ENCODE data around the gene B4GALNT1. TPM values are rescaled to one million over a fixed set of nuclear protein-coding genes. Genes with fewer than 3 reads are reported as not detected.

B4GALNT1 gene
- total RNA-seq, 3 donors from 2014 or later = 3.2 to 4.6 (median 3.6) TPM

- H3K27me3 Mint-ChIP-seq (ENCODE audit: low read depth) = peaks cover 12% of the 10 kb centered on the region
- DNase-seq = peak; percentile 51
Measured at GRCh38 chr12:57583008-57583831, 49.8 kb downstream of the B4GALNT1 start.

GRCh38 chr12:57582440-57582839 lies 50.6 kb downstream of the B4GALNT1 start:
- Mint-ChIP-seq H3K36me3 (ENCODE audit: insufficient read depth) (no peaks in the 10 kb centered on the region), H3K27me3 (ENCODE audit: low read depth) (peaks cover 12% of the 10 kb centered on the region), H3K4me3 (no peak overlapping the region), H3K4me1 (ENCODE audit: low read depth) (peaks cover 3% of the 10 kb centered on the region), H3K9me3 (no peaks in the 10 kb centered on the region)
- ATAC-seq (no peak), DNase-seq (no peak)

More at GRCh38 chr12:57583008-57583831, 49.8 kb downstream of the B4GALNT1 start:
- Mint-ChIP-seq H3K9me3 (no peaks in the 10 kb centered on the region), H3K4me3 (no peak overlapping the region), H3K36me3 (ENCODE audit: insufficient read depth) (no peaks in the 10 kb centered on the region), H3K4me1 (ENCODE audit: low read depth) (peaks cover 3% of the 10 kb centered on the region)
- peak; percentile 100 for ATAC-seq

DNA sequence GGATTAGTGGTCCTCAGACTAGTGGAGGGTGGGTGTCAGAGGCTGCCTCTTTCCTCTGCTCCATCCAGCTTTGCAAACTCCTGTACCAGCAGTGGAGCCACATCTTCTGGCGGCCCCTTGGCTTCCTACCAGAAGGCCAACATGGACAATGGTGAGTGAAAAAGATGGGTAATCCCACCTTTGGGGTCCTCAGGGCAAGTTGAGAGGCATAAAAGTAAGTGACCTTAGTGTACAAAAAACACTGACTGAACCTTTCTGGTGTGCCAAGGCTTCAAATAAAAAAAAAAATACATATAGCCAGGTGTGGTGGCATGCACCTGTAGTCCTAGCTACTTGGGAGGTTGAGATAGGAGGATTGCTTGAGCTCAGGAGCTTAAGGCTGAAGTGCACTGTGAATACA lies 51.2 kb downstream of the B4GALNT1 start:
- Mint-ChIP-seq H3K4me3 (no peak overlapping the region), H3K27me3 (ENCODE audit: low read depth) (peaks cover 12% of the 10 kb centered on the region), H3K4me1 (ENCODE audit: low read depth) (peaks cover 3% of the 10 kb centered on the region), H3K9me3 (no peaks in the 10 kb centered on the region), H3K36me3 (ENCODE audit: insufficient read depth) (no peaks in the 10 kb centered on the region)
- ATAC-seq = no peak
- no peak for DNase-seq

DNA sequence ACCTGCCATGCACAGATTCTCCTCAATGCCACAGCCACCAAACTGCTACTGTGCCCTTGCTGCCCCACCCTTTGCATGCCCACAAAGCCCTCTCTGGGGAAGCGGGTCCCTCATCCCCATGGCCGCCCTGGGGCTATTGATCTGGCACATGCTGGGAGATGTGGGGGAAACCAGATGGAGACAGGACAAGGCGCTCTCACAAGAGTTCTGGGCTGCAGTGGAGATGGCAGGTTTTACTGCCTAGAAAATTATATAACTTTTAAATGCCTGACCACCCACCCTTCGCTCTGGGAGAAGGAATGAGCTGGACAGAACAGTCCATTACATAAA lies 52.6 kb downstream of the B4GALNT1 start:
- Mint-ChIP-seq H3K36me3 (ENCODE audit: insufficient read depth) (no peaks in the 10 kb centered on the region), H3K4me1 (ENCODE audit: low read depth) (peaks cover 3% of the 10 kb centered on the region), H3K9me3 (no peaks in the 10 kb centered on the region), H3K4me3 (no peak overlapping the region), H3K27me3 (ENCODE audit: low read depth) (peaks cover 15% of the 10 kb centered on the region)
- no peak for ATAC-seq
- DNase-seq = no peak

DNA sequence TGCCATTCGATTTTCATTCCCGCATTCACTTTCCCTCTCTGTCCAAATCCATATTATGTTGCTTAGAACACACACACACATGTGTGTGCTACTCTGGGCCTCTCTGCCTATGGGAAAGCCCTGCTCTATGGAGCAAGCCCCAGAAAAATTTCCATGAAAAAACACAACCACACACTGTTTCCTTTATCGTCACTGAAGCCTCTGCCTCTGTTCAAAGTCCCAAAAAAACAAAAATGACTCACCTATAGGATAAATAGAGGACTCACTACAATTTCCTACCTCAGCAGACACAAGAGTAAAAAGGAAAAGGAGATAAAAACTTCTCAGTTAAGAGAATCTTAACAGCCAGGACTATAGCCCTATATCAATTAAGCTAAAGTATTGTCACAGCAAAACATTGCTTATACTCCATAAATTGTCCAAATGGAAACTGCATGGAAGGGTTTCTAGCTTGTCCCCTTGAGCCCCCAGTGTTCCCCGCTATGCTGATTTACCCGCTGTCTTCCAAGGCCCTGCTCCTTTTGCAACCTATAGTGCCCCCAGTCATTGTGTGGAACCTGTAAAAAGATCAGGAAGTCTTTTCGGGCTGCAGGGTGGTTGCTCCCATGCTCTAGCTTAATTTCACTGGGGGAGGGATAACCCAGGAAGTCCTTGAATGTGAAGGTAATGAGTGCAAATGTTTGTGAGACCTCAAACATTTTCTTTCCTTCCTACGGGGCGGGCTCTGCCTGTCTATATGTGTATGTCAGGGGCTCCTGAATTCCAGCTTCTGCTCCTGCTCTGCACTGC lies 53.1 kb downstream of the B4GALNT1 start:
- no peaks in the 10 kb centered on the region for H3K9me3 Mint-ChIP-seq
- no peak overlapping the region for H3K4me3 Mint-ChIP-seq
- DNase-seq = no peak
- H3K36me3 Mint-ChIP-seq (ENCODE audit: insufficient read depth) = no peaks in the 10 kb centered on the region
- peaks cover 11% of the 10 kb centered on the region for H3K27me3 Mint-ChIP-seq (ENCODE audit: low read depth)
- no peak for ATAC-seq
- H3K4me1 Mint-ChIP-seq (ENCODE audit: low read depth) = peaks cover 3% of the 10 kb centered on the region

GRCh38 chr12:57579011-57579410 lies 54.0 kb downstream of the B4GALNT1 start:
- no peak overlapping the region for H3K4me3 Mint-ChIP-seq
- no peak for DNase-seq
- H3K4me1 Mint-ChIP-seq (ENCODE audit: low read depth) = peaks cover 3% of the 10 kb centered on the region
- H3K27me3 Mint-ChIP-seq (ENCODE audit: low read depth) = peaks cover 8% of the 10 kb centered on the region
- H3K36me3 Mint-ChIP-seq (ENCODE audit: insufficient read depth) = no peaks in the 10 kb centered on the region
- no peak for ATAC-seq
- H3K9me3 Mint-ChIP-seq = no peaks in the 10 kb centered on the region

DNA sequence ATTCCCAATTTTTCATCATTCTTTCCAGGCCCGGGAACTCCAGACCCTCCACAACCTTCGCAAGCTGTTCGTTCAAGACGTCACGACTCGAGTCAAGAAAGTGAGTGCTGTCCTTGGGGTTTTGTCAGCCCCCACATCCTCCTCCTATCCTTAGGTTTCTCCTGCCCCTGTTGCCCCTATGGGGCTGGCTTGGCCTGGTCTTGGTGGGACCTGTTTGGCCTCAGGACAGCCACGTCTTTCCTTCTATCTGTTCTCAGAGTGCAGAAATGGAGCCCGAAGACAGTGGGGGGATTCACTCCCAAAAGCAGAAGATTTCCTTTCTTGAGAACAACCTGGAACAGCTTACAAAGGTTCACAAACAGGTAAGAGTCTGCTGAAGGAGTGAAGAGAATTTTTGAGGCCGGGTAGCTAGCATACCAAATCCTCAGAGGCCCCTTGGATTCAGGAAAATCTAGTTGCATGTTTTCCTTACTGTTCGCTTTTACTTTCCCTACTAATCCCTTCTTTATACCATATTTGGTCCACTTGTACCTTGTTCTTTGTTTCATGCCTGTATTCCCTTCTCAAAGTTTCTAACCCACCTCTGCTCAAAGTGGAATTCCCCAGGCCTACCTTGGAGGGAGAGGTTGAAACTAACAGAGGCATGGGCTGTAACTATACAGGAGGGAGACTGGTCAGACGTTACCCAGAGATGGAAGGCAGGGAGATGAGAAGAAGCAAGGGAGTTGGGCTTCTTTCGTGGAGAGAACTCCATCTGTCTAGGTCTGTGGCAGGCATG lies 54.8 kb downstream of the B4GALNT1 start:
- Mint-ChIP-seq H3K27me3 (ENCODE audit: low read depth) (peaks cover 5% of the 10 kb centered on the region), H3K4me1 (ENCODE audit: low read depth) (peaks cover 2% of the 10 kb centered on the region), H3K4me3 (no peak overlapping the region), H3K36me3 (ENCODE audit: insufficient read depth) (no peaks in the 10 kb centered on the region), H3K9me3 (no peaks in the 10 kb centered on the region)
- DNase-seq (no peak), ATAC-seq (no peak)

DNA sequence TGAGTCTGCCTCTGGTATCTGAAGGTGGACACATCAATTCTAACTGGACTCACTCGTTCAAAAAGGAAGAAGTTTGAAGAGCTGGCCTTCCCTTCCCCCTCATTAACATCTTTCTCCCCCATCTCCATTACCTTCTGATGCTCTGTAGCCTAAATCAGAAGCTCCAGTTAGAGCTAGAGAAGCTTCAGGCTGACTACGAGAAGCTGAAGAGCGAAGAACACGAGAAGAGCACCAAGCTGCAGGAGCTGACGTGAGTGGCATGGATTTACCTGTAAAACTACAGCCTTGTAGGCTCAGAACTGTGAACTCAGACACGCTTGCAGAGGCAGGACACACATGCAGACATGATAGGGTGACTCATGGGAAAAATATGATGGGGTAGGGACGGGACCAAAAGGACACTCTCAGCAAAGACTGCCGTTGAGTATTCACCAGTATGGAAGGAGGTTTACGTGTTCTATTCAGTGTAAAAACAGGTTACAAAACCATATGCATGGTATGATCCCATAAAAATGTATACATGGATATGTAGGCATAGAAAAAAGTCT lies 56.3 kb downstream of the B4GALNT1 start:
- H3K4me3 Mint-ChIP-seq = no peak overlapping the region
- DNase-seq (no peak), ATAC-seq (no peak)
- H3K36me3 Mint-ChIP-seq (ENCODE audit: insufficient read depth) = no peaks in the 10 kb centered on the region
- H3K4me1 Mint-ChIP-seq (ENCODE audit: low read depth) = no peaks in the 10 kb centered on the region
- H3K27me3 Mint-ChIP-seq (ENCODE audit: low read depth) = peaks cover 3% of the 10 kb centered on the region
- no peaks in the 10 kb centered on the region for H3K9me3 Mint-ChIP-seq

Other genes with a start within 250 kb of the B4GALNT1 start
- gene R3HDM2, start 202.2 kb downstream of the B4GALNT1 start, total RNA-seq = 10 to 100 TPM; 21.9 to 25.2 (median 22.3) TPM
- gene INHBC, start 198.4 kb downstream of the B4GALNT1 start, total RNA-seq = under 1 TPM in 2 of 3 donors, not detected in 1; 0.14 to 0.15 TPM
- under 1 TPM in 2 of 3 donors, not detected in 1; 0.24 to 0.27 TPM for gene INHBE, start 177.9 kb downstream of the B4GALNT1 start, total RNA-seq
- 1 to 10 TPM in 1 of 3 donors, under 1 TPM in 2; 0.46 to 1.7 (median 0.65) TPM for gene GLI1, start 173.4 kb downstream of the B4GALNT1 start, total RNA-seq
- 10 to 100 TPM; 54.5 to 64.6 (median 57.7) TPM for gene ARHGAP9, start 153.3 kb downstream of the B4GALNT1 start, total RNA-seq
- gene MARS1, start 145.1 kb downstream of the B4GALNT1 start, total RNA-seq = 100 to 1,000 TPM; 505 to 565 (median 534) TPM
- gene DDIT3, start 112.7 kb downstream of the B4GALNT1 start, total RNA-seq = 10 to 100 TPM in 2 of 3 donors, 1 to 10 TPM in 1; 9.2 to 12.2 (median 10.8) TPM
- 10 to 100 TPM; 56.3 to 59.4 (median 57.5) TPM for gene MBD6, start 110.4 kb downstream of the B4GALNT1 start, total RNA-seq
- gene DCTN2, start 86.0 kb downstream of the B4GALNT1 start, total RNA-seq = 10 to 100 TPM; 72.3 to 84.3 (median 74.6) TPM
- under 1 TPM; 0.56 to 0.98 (median 0.68) TPM for gene KIF5A, start 83.2 kb downstream of the B4GALNT1 start, total RNA-seq
- gene PIP4K2C, start 42.0 kb downstream of the B4GALNT1 start, total RNA-seq = 10 to 100 TPM; 28.6 to 32.0 (median 29.1) TPM
- gene DTX3, start 28.4 kb downstream of the B4GALNT1 start, total RNA-seq = 10 to 100 TPM; 15.9 to 18.6 (median 17.0) TPM
- gene ARHGEF25, start 21.8 kb downstream of the B4GALNT1 start, total RNA-seq = 1 to 10 TPM in 1 of 3 donors, under 1 TPM in 2; 0.56 to 1.6 (median 0.65) TPM
- gene OS9, start 60.9 kb upstream of the B4GALNT1 start, total RNA-seq = 100 to 1,000 TPM in 2 of 3 donors, 10 to 100 TPM in 1; 86.4 to 108 (median 101) TPM
- 10 to 100 TPM; 24.4 to 28.1 (median 25.8) TPM for gene AGAP2, start 105.5 kb upstream of the B4GALNT1 start, total RNA-seq
- gene TSPAN31, start 111.8 kb upstream of the B4GALNT1 start, total RNA-seq = 10 to 100 TPM; 11.5 to 14.9 (median 14.0) TPM
- gene CDK4, start 119.1 kb upstream of the B4GALNT1 start, total RNA-seq = 100 to 1,000 TPM; 347 to 382 (median 378) TPM
- 10 to 100 TPM; 15.7 to 17.6 (median 17.3) TPM for gene MARCHF9, start 121.9 kb upstream of the B4GALNT1 start, total RNA-seq
- 10 to 100 TPM; 18.4 to 19.6 (median 19.5) TPM for gene CYP27B1, start 133.9 kb upstream of the B4GALNT1 start, total RNA-seq
- 100 to 1,000 TPM in 2 of 3 donors, 10 to 100 TPM in 1; 98.5 to 105 (median 104) TPM for gene METTL1, start 138.9 kb upstream of the B4GALNT1 start, total RNA-seq
- 1 to 10 TPM; 1.6 to 4.9 (median 2.0) TPM for gene EEF1AKMT3, start 139.4 kb upstream of the B4GALNT1 start, total RNA-seq
- 10 to 100 TPM; 65.0 to 78.5 (median 74.5) TPM for gene TSFM, start 149.6 kb upstream of the B4GALNT1 start, total RNA-seq
- gene AVIL, start 185.5 kb upstream of the B4GALNT1 start, total RNA-seq = under 1 TPM; 0.16 to 0.86 (median 0.24) TPM
- 10 to 100 TPM; 30.9 to 41.7 (median 35.3) TPM for gene CTDSP2, start 213.5 kb upstream of the B4GALNT1 start, total RNA-seq